Smooth muscle cell of the brain vasculature (primary cell): ENCODE data around the gene NAA50.

ENCODE experiments used
- DNase-seq: peaks from one replicate; pipeline ENCODE4 v3.0.0-alpha.2; 2012; ENCODE audit warnings: low read depth, low spot score

The NAA50 gene

DNA sequence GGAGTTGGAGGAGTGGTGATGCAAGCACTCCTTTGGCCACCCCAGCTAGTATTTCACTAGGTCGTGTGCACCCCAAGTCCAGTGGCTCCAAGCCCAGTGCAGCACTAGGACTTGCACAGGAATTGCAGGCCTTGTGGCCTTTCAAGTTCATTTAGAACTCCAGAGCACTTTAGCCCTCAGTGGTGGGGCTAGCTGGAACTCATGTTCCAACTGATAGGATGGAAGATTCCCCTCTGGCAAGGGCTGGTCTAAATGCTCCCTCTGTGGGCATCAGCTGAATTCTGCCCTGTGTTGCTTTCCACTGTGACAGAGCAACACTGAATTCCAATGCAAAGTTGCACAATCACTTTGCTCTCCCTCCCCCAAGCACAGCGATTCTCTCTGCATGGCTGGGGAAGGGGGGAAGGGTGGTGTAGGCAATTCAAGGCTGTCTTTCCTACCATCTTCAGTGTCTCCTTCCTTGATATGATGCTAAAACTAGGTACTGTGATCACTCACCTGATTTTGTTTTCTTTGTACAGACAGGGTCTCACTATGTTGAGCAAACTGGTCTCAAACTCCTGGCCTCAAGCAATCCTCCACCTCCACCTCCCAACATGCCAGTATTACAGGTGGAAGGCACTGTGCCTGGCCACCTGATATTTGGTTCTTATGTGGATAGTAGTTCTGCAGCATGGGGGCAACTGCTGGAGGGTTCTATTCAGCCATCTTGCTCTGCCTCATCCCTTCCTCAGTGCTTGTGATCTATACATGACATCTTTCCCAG is 59.9 kb downstream of the NAA50 start:
- no peak for DNase-seq

- no peak for DNase-seq
Measured at GRCh38 chr3:113685124-113685523, 60.9 kb downstream of the NAA50 start.

GRCh38 chr3:113684271-113684819 is 61.7 kb downstream of the NAA50 start:
- DNase-seq = no peak

DNA sequence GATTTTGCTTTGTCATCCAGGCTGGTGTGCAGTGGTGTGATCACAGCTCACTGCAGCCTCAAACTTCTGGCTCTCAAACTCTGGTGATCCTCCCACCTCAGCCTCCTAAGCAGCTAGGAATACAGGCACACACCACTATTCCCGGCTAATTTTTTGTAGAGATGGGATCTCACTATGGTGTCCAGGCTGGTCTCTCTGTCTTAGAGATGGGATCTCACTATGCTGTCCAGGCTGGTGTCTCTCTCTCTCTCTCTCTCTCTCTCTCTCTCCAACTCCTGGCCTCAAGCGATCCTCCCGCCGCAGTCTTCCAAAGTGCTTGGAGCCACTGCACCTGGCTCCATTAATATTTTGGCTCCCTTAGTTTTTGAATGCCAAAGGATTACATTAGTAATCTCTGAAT is 67.3 kb downstream of the NAA50 start:
- DNase-seq = no peak

DNA sequence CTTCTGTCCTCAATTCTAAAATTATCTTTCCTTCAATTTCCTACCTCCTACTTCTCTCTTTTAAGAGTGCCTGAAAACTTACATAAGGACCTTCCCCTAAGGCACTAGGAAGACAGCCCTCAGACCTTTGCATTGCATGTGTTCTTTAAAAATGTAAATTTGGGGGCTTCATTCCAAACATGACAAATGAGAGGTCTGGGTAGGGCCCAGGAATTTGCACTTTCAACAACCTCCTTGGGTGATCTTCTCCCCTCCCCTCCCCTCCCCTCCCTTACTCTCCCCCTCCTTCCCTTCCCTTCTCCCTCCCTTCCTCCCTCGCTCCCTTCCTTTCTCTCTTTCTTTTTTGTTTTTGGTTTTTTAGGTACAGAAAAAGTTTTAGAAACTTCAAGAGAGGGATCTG is 68.3 kb downstream of the NAA50 start:
- no peak for DNase-seq

GRCh38 chr3:113676261-113676660 is 69.8 kb downstream of the NAA50 start:
- DNase-seq = no peak

GRCh38 chr3:113673593-113673992 is 72.5 kb downstream of the NAA50 start:
- DNase-seq = no peak

DNA sequence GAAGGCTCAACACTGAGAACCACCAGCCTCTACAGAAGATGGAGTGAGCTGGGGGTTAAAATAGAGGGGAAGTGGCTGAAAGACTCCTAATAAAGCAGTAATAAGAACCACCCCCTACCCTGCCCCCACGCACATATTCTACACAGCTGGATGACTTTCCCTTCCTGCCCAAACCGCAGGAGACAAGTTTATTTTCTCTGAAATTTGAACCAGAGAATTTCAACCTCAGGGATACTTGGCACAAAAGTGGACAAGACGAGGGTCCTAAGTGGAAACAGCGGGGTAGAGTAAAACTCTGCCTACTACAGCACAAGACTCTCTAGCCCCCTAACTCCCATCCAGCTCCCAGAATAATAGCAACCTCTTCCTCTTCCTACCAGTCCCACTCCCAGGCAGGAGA is 78.0 kb downstream of the NAA50 start:
- peak; percentile 65 for DNase-seq
